Measurements from ENCODE around the gene TNFRSF1A.

Gene TNFRSF1A

DNA sequence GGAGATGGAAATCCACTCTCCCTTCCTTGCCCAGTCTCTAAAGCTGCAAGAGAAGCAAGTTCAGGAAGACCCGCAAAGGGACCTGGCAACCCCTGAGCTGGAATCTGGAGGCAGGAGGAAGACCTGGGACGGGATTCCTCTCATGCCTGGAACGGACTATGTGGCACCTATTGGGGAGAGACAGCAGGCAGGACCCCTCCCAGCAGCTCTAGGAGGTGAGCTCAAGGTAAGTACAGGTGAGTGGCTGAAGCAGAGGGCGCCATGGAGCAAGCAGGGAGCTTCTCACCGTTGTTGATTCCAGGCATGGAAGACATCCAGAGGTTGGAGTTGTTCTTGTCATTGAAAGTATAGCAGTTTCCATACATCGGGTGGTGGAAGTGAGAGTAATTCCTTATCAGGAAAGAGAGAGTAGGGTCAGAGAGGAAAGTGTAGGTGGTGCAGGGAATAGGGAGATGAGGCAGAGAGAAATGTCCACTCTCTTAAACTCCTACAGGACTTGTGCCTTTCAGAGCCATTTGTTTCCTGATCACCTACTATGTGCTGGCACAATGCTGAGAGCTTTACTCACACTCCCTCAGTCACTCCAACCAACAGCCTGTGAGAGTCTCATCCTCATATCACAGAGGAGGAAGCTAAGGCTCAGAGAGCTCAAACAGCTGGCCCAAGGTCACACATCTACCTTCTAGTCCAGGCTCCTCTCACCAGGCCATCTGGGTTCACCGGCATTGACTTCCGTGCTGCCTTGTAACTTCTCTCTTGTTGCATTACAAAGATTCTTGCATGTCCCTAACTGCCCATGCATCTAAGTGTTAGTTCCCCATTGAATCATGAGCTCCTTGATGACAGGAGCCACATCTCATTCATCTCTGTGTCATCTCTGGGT is 13.9 kb upstream of the TNFRSF1A start:
- no peak for DNase-seq (ENCODE audit: low read depth, low spot score)
- H3K9me3 ChIP-seq (ENCODE audit: control insufficient read depth, insufficient read depth, low read length): no peaks in the 10 kb centered on the region
- no CpG with 5 or more reads among the region's 8 CpGs for WGBS (ENCODE audit: insufficient coverage, insufficient read length)
- no peaks in the 10 kb centered on the region for H3K4me1 ChIP-seq (ENCODE audit: control insufficient read depth, insufficient read depth, low read length)
- no peak overlapping the region for H3K4me3 ChIP-seq (ENCODE audit: low read length)
- H3K36me3 ChIP-seq (ENCODE audit: control insufficient read depth, insufficient read depth, low read length): peaks cover 8% of the 10 kb centered on the region; the same call in 1 of the 2 replicates
- H3K27ac ChIP-seq (ENCODE audit: low read length): no peak overlapping the region
- no peaks in the 10 kb centered on the region for H3K27me3 ChIP-seq (ENCODE audit: control insufficient read depth, insufficient read depth, low read length)

DNA sequence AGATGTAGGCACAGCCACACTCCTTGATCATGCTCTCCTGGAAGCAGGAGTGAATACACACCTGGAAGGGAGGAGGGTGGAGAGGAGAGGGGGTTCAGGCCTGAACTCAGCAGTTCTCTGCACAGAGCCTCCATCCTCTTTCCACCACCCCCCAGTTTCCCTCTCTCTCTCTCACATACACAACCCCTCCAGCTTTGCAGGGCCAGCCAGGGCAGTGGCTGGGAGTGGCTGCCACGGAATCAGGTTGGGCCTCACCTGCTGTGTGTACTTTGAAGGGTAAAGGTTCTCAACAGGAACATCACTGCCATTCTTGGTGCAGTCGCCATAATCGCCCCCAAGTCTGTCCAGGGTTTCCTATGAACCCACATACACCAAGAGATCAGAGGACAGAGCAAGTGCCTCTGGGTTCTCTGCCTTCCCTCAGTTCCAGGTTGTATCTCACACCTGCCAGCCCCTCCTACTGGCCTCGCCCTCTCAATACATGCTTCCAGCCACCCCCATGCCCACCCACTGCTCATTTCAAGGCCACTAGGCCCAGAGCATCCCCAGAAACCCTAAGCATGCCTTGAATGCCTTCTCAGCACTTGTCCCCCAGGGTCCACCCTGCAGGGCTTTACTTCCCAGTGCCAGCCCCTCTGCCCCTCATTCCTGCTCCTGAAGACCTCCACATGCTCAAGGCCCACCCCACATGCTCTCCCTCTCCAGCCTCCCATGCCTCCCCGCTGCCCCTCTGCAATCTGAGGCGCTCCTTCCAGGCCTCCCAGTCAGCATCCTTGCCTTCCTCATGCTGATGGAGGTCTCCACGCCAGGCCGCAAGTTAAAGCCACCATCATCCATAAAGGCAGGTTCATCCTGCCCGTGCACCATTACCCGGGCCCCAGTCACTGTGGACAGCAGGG is 12.9 kb upstream of the TNFRSF1A start:
- Histone ChIP-seq H3K9me3 (ENCODE audit: control insufficient read depth, insufficient read depth, low read length) (no peaks in the 10 kb centered on the region), H3K4me1 (ENCODE audit: control insufficient read depth, insufficient read depth, low read length) (no peaks in the 10 kb centered on the region), H3K27ac (ENCODE audit: low read length) (no peak overlapping the region), H3K4me3 (ENCODE audit: low read length) (no peak overlapping the region), H3K27me3 (ENCODE audit: control insufficient read depth, insufficient read depth, low read length) (no peaks in the 10 kb centered on the region), H3K36me3 (ENCODE audit: control insufficient read depth, insufficient read depth, low read length) (peaks cover 8% of the 10 kb centered on the region; the same call in 1 of the 2 replicates)
- no peak for DNase-seq (ENCODE audit: low read depth, low spot score)
- WGBS (ENCODE audit: insufficient coverage, insufficient read length): no CpG with 5 or more reads among the region's 10 CpGs

- no peak for DNase-seq (ENCODE audit: low read depth, low spot score)
- no peaks in the 10 kb centered on the region; the same call in 1 of the 2 replicates for H3K4me1 ChIP-seq (ENCODE audit: control insufficient read depth, insufficient read depth, low read length)
- no peak overlapping the region for H3K27ac ChIP-seq (ENCODE audit: low read length)
- no CpG with 5 or more reads among the region's 9 CpGs for WGBS (ENCODE audit: insufficient coverage, insufficient read length)
- H3K9me3 ChIP-seq (ENCODE audit: control insufficient read depth, insufficient read depth, low read length): no peaks in the 10 kb centered on the region
- no peak overlapping the region for H3K4me3 ChIP-seq (ENCODE audit: low read length)
- no peaks in the 10 kb centered on the region for H3K27me3 ChIP-seq (ENCODE audit: control insufficient read depth, insufficient read depth, low read length)
- H3K36me3 ChIP-seq (ENCODE audit: control insufficient read depth, insufficient read depth, low read length): peaks cover 11% of the 10 kb centered on the region; the same call in 1 of the 2 replicates
Measured at GRCh38 chr12:6352193-6353173, 10.6 kb upstream of the TNFRSF1A start.

DNA sequence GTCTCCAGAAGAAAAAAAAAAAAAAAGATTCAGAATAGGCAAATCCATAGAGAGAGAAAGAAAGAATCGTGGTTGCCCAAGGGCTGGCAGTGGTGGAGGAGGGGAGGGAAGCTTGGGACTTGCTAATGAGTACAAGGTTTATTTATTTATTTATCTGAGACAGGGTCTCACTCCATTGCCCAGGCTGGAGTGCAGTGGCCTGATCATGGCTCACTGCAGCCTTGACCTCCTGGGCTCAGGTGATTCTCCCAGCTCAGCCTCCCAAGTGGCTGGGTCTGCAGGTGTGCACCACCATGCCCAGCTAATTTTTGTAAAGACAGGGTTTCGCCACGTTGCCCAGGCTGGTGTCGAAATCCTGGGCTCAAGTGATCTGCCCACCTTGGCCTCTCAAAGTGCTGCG is 9.7 kb upstream of the TNFRSF1A start:
- Histone ChIP-seq H3K27me3 (ENCODE audit: control insufficient read depth, insufficient read depth, low read length) (no peaks in the 10 kb centered on the region), H3K9me3 (ENCODE audit: control insufficient read depth, insufficient read depth, low read length) (no peaks in the 10 kb centered on the region), H3K4me1 (ENCODE audit: control insufficient read depth, insufficient read depth, low read length) (no peaks in the 10 kb centered on the region; the same call in 1 of the 2 replicates), H3K4me3 (ENCODE audit: low read length) (no peak overlapping the region), H3K36me3 (ENCODE audit: control insufficient read depth, insufficient read depth, low read length) (peaks cover 13% of the 10 kb centered on the region; the same call in 1 of the 2 replicates), H3K27ac (ENCODE audit: low read length) (no peak overlapping the region)
- DNase-seq (ENCODE audit: low read depth, low spot score): no peak
- no CpG with 5 or more reads among the region's 5 CpGs for WGBS (ENCODE audit: insufficient coverage, insufficient read length)

DNA sequence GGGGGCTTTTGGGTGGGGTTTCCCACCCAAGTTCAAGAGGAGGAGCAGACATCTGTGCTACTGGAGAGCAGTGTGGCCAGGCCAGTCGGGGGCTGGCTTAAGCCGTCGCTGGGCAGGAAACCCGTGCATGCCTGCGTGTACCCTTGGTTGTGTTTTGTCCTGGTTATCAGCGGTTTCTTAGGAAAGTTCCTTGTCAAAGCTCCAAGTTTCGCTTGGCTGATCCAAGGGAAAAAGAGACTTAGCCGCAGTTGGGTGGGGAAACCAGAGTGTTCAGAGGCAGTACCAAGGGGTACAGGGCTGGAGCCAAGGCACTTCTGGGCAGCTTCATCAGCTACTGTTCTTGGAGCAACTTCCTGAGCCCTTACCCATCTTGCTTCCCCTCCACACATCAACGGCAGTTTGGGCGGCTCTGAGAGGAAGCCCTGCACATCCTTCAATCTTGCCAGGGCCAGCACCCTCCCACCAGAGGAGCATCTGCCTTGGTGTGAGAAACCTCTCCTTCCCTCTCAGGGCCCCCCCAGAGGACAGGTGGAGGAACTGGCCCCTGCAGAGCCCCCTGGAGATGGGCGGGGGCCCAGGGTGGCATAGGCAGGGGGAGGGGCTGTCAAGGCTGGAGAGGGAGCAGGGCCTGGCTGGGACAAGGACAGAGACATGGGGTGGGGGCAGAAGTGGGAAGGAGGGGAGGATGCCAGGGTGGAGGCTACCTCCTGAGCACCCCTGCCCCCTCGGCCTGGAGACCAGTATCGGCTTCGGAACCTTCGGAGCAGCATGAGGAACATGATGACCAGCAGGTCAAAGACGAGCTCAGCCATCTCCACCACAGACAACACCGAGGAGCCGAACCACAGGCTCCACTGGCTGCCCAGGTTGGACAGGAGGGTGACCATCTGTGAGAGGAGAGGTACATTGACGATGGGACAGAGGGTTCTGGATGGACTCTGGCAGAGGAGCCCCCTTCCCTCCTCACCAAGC is 5.8 kb upstream of the TNFRSF1A start:
- no CpG with 5 or more reads among the region's 19 CpGs for WGBS (ENCODE audit: insufficient coverage, insufficient read length)

GRCh38 chr12:6346942-6347341 is 5.1 kb upstream of the TNFRSF1A start:
- Histone ChIP-seq H3K9me3 (ENCODE audit: control insufficient read depth, insufficient read depth, low read length) (no peaks in the 10 kb centered on the region), H3K27me3 (ENCODE audit: control insufficient read depth, insufficient read depth, low read length) (no peaks in the 10 kb centered on the region), H3K27ac (ENCODE audit: low read length) (no peak overlapping the region), H3K4me3 (ENCODE audit: low read length) (no peak overlapping the region), H3K36me3 (ENCODE audit: control insufficient read depth, insufficient read depth, low read length) (peaks cover 5% of the 10 kb centered on the region; the same call in 1 of the 2 replicates), H3K4me1 (ENCODE audit: control insufficient read depth, insufficient read depth, low read length) (peaks cover 3% of the 10 kb centered on the region)
- DNase-seq (ENCODE audit: low read depth, low spot score): no peak
- no CpG with 5 or more reads among the region's 8 CpGs for WGBS (ENCODE audit: insufficient coverage, insufficient read length)

More for the DNA sequence above, 5.8 kb upstream of the TNFRSF1A start:
- H3K4me3 ChIP-seq (ENCODE audit: low read length): no peak overlapping the region
- DNase-seq (ENCODE audit: low read depth, low spot score): no peak
- peaks cover 5% of the 10 kb centered on the region; the same call in 1 of the 2 replicates for H3K36me3 ChIP-seq (ENCODE audit: control insufficient read depth, insufficient read depth, low read length)
- no peaks in the 10 kb centered on the region for H3K9me3 ChIP-seq (ENCODE audit: control insufficient read depth, insufficient read depth, low read length)
- H3K27me3 ChIP-seq (ENCODE audit: control insufficient read depth, insufficient read depth, low read length): no peaks in the 10 kb centered on the region
- H3K4me1 ChIP-seq (ENCODE audit: control insufficient read depth, insufficient read depth, low read length): peaks cover 2% of the 10 kb centered on the region; the same call in 1 of the 2 replicates
- H3K27ac ChIP-seq (ENCODE audit: low read length): no peak overlapping the region

- no peaks in the 10 kb centered on the region for H3K27me3 ChIP-seq (ENCODE audit: control insufficient read depth, insufficient read depth, low read length)
- H3K27ac ChIP-seq (ENCODE audit: low read length): no peak overlapping the region
- no CpG with 5 or more reads among the region's 5 CpGs for WGBS (ENCODE audit: insufficient coverage, insufficient read length)
- no peak for DNase-seq (ENCODE audit: low read depth, low spot score)
- H3K4me1 ChIP-seq (ENCODE audit: control insufficient read depth, insufficient read depth, low read length): peaks cover 3% of the 10 kb centered on the region
- H3K36me3 ChIP-seq (ENCODE audit: control insufficient read depth, insufficient read depth, low read length): peaks cover 5% of the 10 kb centered on the region; the same call in 1 of the 2 replicates
- no peak overlapping the region for H3K4me3 ChIP-seq (ENCODE audit: low read length)
- no peaks in the 10 kb centered on the region for H3K9me3 ChIP-seq (ENCODE audit: control insufficient read depth, insufficient read depth, low read length)
Measured at GRCh38 chr12:6346235-6346832, 4.5 kb upstream of the TNFRSF1A start.

GRCh38 chr12:6345319-6346091 is 3.6 kb upstream of the TNFRSF1A start:
- Histone ChIP-seq H3K4me3 (ENCODE audit: low read length) (no peak overlapping the region), H3K27me3 (ENCODE audit: control insufficient read depth, insufficient read depth, low read length) (no peaks in the 10 kb centered on the region), H3K27ac (ENCODE audit: low read length) (no peak overlapping the region), H3K9me3 (ENCODE audit: control insufficient read depth, insufficient read depth, low read length) (no peaks in the 10 kb centered on the region), H3K36me3 (ENCODE audit: control insufficient read depth, insufficient read depth, low read length) (peaks cover 5% of the 10 kb centered on the region; the same call in 1 of the 2 replicates), H3K4me1 (ENCODE audit: control insufficient read depth, insufficient read depth, low read length) (peaks cover 3% of the 10 kb centered on the region)
- WGBS (ENCODE audit: insufficient coverage, insufficient read length): no CpG with 5 or more reads among the region's 10 CpGs
- no peak for DNase-seq (ENCODE audit: low read depth, low spot score)
